ENCODE measurements around the gene VTI1B.

Gene VTI1B

GRCh38 chr14:67683842-67684241 lies 9.4 kb upstream of the VTI1B start:
- TF ChIP-seq CTCF (IDR thresholded peaks at IDR 0.05; ENCODE audit: low read depth, low read length) (no peak), POLR2A (IDR thresholded peaks at IDR 0.05; ENCODE audit: extremely low read depth, insufficient read length) (no peak), MAX (IDR thresholded peaks at IDR 0.05; ENCODE audit: low read depth, low read length) (no peak), MYC (IDR thresholded peaks at IDR 0.05; ENCODE audit: low read depth, low read length) (no peak)
- no peak for DNase-seq (ENCODE audit: low read depth)
- H3K4me3 ChIP-seq (ENCODE audit: low read depth, low read length), result no peak overlapping the region

GRCh38 chr14:67680941-67681340 lies 6.5 kb upstream of the VTI1B start:
- H3K4me3 ChIP-seq (ENCODE audit: low read depth, low read length), result no peak overlapping the region
- peak; percentile 81 for DNase-seq (ENCODE audit: low read depth)
- no peak for TF ChIP-seq POLR2A (IDR thresholded peaks at IDR 0.05; ENCODE audit: extremely low read depth, insufficient read length)
- no peak for TF ChIP-seq MAX (IDR thresholded peaks at IDR 0.05; ENCODE audit: low read depth, low read length)
- no peak for TF ChIP-seq CTCF (IDR thresholded peaks at IDR 0.05; ENCODE audit: low read depth, low read length)
- no peak for TF ChIP-seq MYC (IDR thresholded peaks at IDR 0.05; ENCODE audit: low read depth, low read length)

- TF ChIP-seq POLR2A (IDR thresholded peaks at IDR 0.05; ENCODE audit: extremely low read depth, insufficient read length) (no peak), MAX (IDR thresholded peaks at IDR 0.05; ENCODE audit: low read depth, low read length) (no peak), MYC (IDR thresholded peaks at IDR 0.05; ENCODE audit: low read depth, low read length) (no peak), CTCF (IDR thresholded peaks at IDR 0.05; ENCODE audit: low read depth, low read length) (no peak)
- peak; percentile 71 for DNase-seq (ENCODE audit: low read depth)
- H3K4me3 ChIP-seq (ENCODE audit: low read depth, low read length), result no peak overlapping the region
Observed at GRCh38 chr14:67680121-67680602, 5.7 kb upstream of the VTI1B start.

- no peak for TF ChIP-seq POLR2A (IDR thresholded peaks at IDR 0.05; ENCODE audit: extremely low read depth, insufficient read length)
- no peak overlapping the region for H3K4me3 ChIP-seq (ENCODE audit: low read depth, low read length)
- DNase-seq (ENCODE audit: low read depth), result no peak
Observed at GRCh38 chr14:67679006-67679405, 4.6 kb upstream of the VTI1B start.

GRCh38 chr14:67675219-67675582 lies 769 bp upstream of the VTI1B start:
- H3K4me3 ChIP-seq (ENCODE audit: low read depth, low read length), result peak overlapping the region; percentile 78
- TF ChIP-seq MAX (IDR thresholded peaks at IDR 0.05; ENCODE audit: low read depth, low read length) (no peak), CTCF (IDR thresholded peaks at IDR 0.05; ENCODE audit: low read depth, low read length) (no peak), MYC (IDR thresholded peaks at IDR 0.05; ENCODE audit: low read depth, low read length) (no peak), POLR2A (IDR thresholded peaks at IDR 0.05; ENCODE audit: extremely low read depth, insufficient read length) (no peak)
- DNase-seq (ENCODE audit: low read depth), result peak; percentile 14

GRCh38 chr14:67674139-67674479 lies 323 bp downstream of the VTI1B start:
- TF ChIP-seq POLR2A (IDR thresholded peaks at IDR 0.05; ENCODE audit: extremely low read depth, insufficient read length) (no peak), CTCF (IDR thresholded peaks at IDR 0.05; ENCODE audit: low read depth, low read length) (peak; percentile 4), MAX (IDR thresholded peaks at IDR 0.05; ENCODE audit: low read depth, low read length) (no peak), MYC (IDR thresholded peaks at IDR 0.05; ENCODE audit: low read depth, low read length) (no peak)
- peak; percentile 80 for DNase-seq (ENCODE audit: low read depth)
- H3K4me3 ChIP-seq (ENCODE audit: low read depth, low read length), result peak overlapping the region; percentile 78
